OCI-LY3 (cell line): ENCODE data around the gene WTIP.

ENCODE experiments used
- H2AFZ ChIP-seq: fragments of 200-600, 300-600 bp; shearing (Covaris generic); 2 replicates; pipeline ENCODE4 v1.6.0; 2014; ENCODE audit warnings: antibody characterized with exemption, low read depth, low read length
- H3K27ac ChIP-seq: fragments of 200-600, 300-600 bp; sonication (generic); 2 replicates; pipeline ENCODE4 v1.5.1; 2014; ENCODE audit warnings: mild to moderate bottlenecking, low read length, moderate library complexity, mixed read lengths
- H3K27me3 ChIP-seq: fragments of 200-600, 300-600 bp; sonication (generic); 2 replicates; pipeline ENCODE4 v1.6.1; 2014; ENCODE audit warnings: low read depth, low read length, mixed read lengths
- H3K36me3 ChIP-seq: fragments of 200-600, 300-600 bp; sonication (generic); replicated peaks from 2 replicates; pipeline ENCODE3; 2014; ENCODE audit warnings: low read depth, low read length, mixed read lengths
- H3K4me1 ChIP-seq: fragments of 300-600, 200-600 bp; sonication (generic); 2 replicates; pipeline ENCODE4 v1.6.1; 2014; ENCODE audit warnings: low read length, mixed read lengths
- H3K4me2 ChIP-seq: fragments of 200-600, 300-600 bp; sonication (generic); 2 replicates; pipeline ENCODE4 v1.6.1; 2014; ENCODE audit warnings: low read length, mixed read lengths
- H3K4me3 ChIP-seq: fragments of 300-600, 200-600 bp; sonication (generic); 2 replicates; pipeline ENCODE4 v1.5.1; 2014; ENCODE audit warnings: antibody characterized with exemption, mild to moderate bottlenecking, low read length, moderate library complexity
- H3K79me2 ChIP-seq: fragments of 300-600, 200-600 bp; shearing (Covaris generic); 2 replicates; pipeline ENCODE4 v1.6.1; 2014; ENCODE audit warnings: mild to moderate bottlenecking, low read length, mixed read lengths
- H3K9ac ChIP-seq: fragments of 300-600, 200-600 bp; shearing (Covaris generic); 2 replicates; pipeline ENCODE4 v1.6.0; 2014; ENCODE audit warnings: mild to moderate bottlenecking, low read length, moderate library complexity
- H3K9me3 ChIP-seq: fragments of 200-600, 300-600 bp; shearing (Covaris generic); 2 replicates; pipeline ENCODE4 v1.6.1; 2014; ENCODE audit warnings: low read length, mixed read lengths; ENCODE audit not compliant: insufficient read depth
- H4K20me1 ChIP-seq: fragments of 200-600, 300-600 bp; sonication (generic); 2 replicates; pipeline ENCODE4 v1.6.1; 2016; ENCODE audit warnings: low read length, mixed read lengths; ENCODE audit not compliant: insufficient read depth
- CTCF ChIP-seq: fragments of 200-600, 300-600 bp; sonication (generic); IDR thresholded peaks from 2 replicates; pipeline ENCODE4 v1.5.1; 2014; ENCODE audit warnings: antibody characterized with exemption, low read length, low read depth
- EZH2phosphoT487 ChIP-seq: fragments of 200-600 bp; shearing (Covaris generic); IDR thresholded peaks from 2 replicates; pipeline ENCODE4 v1.6.1; 2018; ENCODE audit warnings: antibody characterized with exemption, mixed run types, low read depth

WTIP gene

GRCh38 chr19:34485831-34486230, 4.3 kb downstream of the WTIP start:
- Histone ChIP-seq H3K4me3 (no peak overlapping the region), H4K20me1 (no peaks in the 10 kb centered on the region), H3K9ac (no peak overlapping the region), H3K36me3 (no peaks in the 10 kb centered on the region), H3K79me2 (no peaks in the 10 kb centered on the region), H3K4me1 (no peaks in the 10 kb centered on the region), H2AFZ (no peak overlapping the region), H3K27me3 (no peaks in the 10 kb centered on the region), H3K27ac (no peak overlapping the region), H3K4me2 (no peak overlapping the region), H3K9me3 (no peaks in the 10 kb centered on the region)
- TF ChIP-seq EZH2phosphoT487: no peak
- TF ChIP-seq CTCF: no peak

DNA sequence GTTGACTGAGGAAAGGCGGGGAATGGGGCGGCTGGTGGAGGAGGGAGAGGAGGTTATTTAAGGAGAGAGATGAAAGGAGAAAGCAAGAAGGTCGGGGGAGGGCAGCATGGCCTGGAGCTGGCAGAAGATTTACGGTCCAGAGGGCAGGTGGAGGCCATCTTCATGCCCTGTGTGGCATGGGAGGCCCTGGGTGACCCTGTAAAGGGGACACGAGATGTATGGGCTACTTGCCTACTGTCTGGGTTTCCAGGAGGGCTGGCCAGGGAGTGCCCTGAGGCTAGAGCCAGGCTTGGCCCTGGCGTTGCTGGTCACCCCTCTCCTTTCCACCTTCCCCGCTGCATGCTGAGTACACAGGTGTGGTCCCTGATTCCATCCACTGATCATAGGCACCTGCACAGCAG, 6.1 kb downstream of the WTIP start:
- no peaks in the 10 kb centered on the region for H3K4me1 ChIP-seq
- no peak overlapping the region for H3K4me3 ChIP-seq
- no peak overlapping the region for H3K27ac ChIP-seq
- H3K9me3 ChIP-seq: no peaks in the 10 kb centered on the region
- no peak overlapping the region for H3K9ac ChIP-seq
- no peak overlapping the region for H2AFZ ChIP-seq
- no peak for TF ChIP-seq CTCF
- TF ChIP-seq EZH2phosphoT487: no peak
- H3K36me3 ChIP-seq: no peaks in the 10 kb centered on the region
- H3K79me2 ChIP-seq: no peaks in the 10 kb centered on the region
- H3K4me2 ChIP-seq: no peak overlapping the region
- no peaks in the 10 kb centered on the region for H4K20me1 ChIP-seq
- H3K27me3 ChIP-seq: no peaks in the 10 kb centered on the region

- Histone ChIP-seq H3K4me1 (no peaks in the 10 kb centered on the region), H2AFZ (no peak overlapping the region), H3K4me3 (no peak overlapping the region), H3K79me2 (no peaks in the 10 kb centered on the region), H3K9me3 (no peaks in the 10 kb centered on the region), H3K27me3 (no peaks in the 10 kb centered on the region), H3K9ac (no peak overlapping the region), H3K36me3 (no peaks in the 10 kb centered on the region), H4K20me1 (no peaks in the 10 kb centered on the region), H3K27ac (no peak overlapping the region), H3K4me2 (no peak overlapping the region)
- no peak for TF ChIP-seq CTCF
- no peak for TF ChIP-seq EZH2phosphoT487
Measured at GRCh38 chr19:34489175-34489574, 7.6 kb downstream of the WTIP start.

DNA sequence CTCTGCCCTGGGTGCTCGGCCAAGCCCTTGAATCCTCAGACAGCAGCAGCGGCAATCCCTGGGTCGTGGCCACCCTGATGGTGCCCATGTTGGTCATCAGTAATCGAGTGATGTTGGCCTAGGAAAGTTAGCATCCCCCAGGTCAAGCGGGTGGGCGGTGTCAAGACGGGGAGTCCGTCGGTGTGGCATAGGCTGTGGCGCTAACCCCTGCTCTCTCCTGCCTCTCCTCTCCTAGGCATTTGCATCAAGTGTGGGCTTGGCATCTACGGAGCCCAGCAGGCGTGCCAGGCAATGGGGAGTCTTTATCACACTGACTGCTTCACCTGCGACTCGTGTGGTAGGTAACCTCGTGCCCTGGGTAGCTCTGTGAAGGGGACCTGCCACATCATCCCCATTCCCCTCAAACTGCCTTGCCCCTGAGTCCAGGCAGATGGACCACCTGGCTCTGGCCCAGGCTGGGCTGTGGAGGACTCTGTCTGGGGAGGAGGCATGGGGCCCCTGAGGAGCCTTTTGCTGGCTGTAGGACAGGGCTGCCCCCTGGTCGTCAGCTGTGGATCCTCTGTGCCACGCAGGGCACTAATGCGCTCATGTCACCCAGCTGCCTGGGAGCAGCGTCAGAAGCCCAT, 8.7 kb downstream of the WTIP start:
- H3K79me2 ChIP-seq: no peaks in the 10 kb centered on the region
- H3K36me3 ChIP-seq: no peaks in the 10 kb centered on the region
- H3K4me2 ChIP-seq: no peak overlapping the region
- H3K4me1 ChIP-seq: no peaks in the 10 kb centered on the region
- H2AFZ ChIP-seq: no peak overlapping the region
- no peaks in the 10 kb centered on the region for H4K20me1 ChIP-seq
- no peak overlapping the region for H3K9ac ChIP-seq
- H3K27ac ChIP-seq: no peak overlapping the region
- no peak for TF ChIP-seq CTCF
- no peaks in the 10 kb centered on the region for H3K27me3 ChIP-seq
- no peaks in the 10 kb centered on the region for H3K9me3 ChIP-seq
- H3K4me3 ChIP-seq: no peak overlapping the region
